Pancreas (tissue), 10 donors: ENCODE results near the gene XCR1. TPM values are rescaled to one million over a fixed set of nuclear protein-coding genes. Genes with fewer than 3 reads are reported as not detected.
"Not testable (repeated sequence)": the region's sequence is repeated elsewhere in the genome, so short reads cannot be mapped to it uniquely, and the experiment has no call there.

Experiments used
- ATAC-seq, 4 donors: fragments of 200-7000 bp; cut with Tn5 transposase; one replicate each; pipeline versions ENCODE4 v1.8.0 to v1.9.1; 2020; ENCODE audit warnings: mild to moderate bottlenecking in 4 of 4, moderate library complexity in 4 of 4
- DNase-seq, 6 donors: peaks; one replicate each; pipeline ENCODE4 v3.0.0-alpha.2; 2020
- FAIRE-seq: peaks from 2 replicates; lab custom pipeline; 2012; peaks lifted over from hg19 to GRCh38; lab: Jason Lieb, UNC
- H3K27ac ChIP-seq, 4 donors: fragments of 200-600 bp; sonication (generic); 1 replicate in 3 of 4; 2 replicates in 1 of 4; pipeline versions ENCODE4 v1.5.0 to v1.8.0; 2020
- H3K27me3 ChIP-seq, 4 donors: fragments of 200-600 bp; one replicate each; pipeline ENCODE4 v1.8.0; 2021
- H3K36me3 ChIP-seq, 3 donors: fragments of 200-600 bp; sonication (generic) in 1 of 3; one replicate each; pipeline versions ENCODE4 v1.5.0 to v1.8.0; 2020 to 2021
- H3K4me1 ChIP-seq, 3 donors: fragments of 200-600 bp; one replicate each; pipeline ENCODE4 v1.8.0; 2021
- H3K4me3 ChIP-seq, 4 donors: fragments of 200-600 bp; sonication (generic) in 2 of 4; one replicate each; pipeline versions ENCODE4 v1.5.0 to v1.8.0; 2020 to 2021
- H3K9me3 ChIP-seq, 4 donors: fragments of 200-600 bp; one replicate each; pipeline ENCODE4 v1.8.0; 2021
- WGBS, 2 donors: extraction: QIAGEN DNeasy Blood & Tissue Kit; methylation state at CpG; one replicate each; pipeline ENCODE4 v1.1.7; 2013; 5-methylcytosine and 5-hydroxymethylcytosine counted together
- intact Hi-C, 3 donors: fragments of 100-400 bp; cut with DNase I; formaldehyde crosslinking; loops; one replicate each; pipeline versions ENCODE4 v1.11.1 to v1.14.2; 2022
- polyA plus RNA-seq, 2 donors: library from polyadenylated mRNA; stranded (reverse); fragments of 200-250 nt; gene quantifications; one replicate each; pipeline ENCODE4 v1.2.3, GENCODE V29; 2013
- total RNA-seq, 6 donors: library from RNA; stranded (reverse); fragmentation: NEBNext Ultra II Directional in 4 of 6; extraction: Animal tissue kit (Norgen Biotek cat#: 25700) in 4 of 6; gene quantifications; one replicate each; pipeline versions ENCODE4 v1.2.1 to v1.2.4, GENCODE V29; 2021 to 2023
- TF ChIP-seq, protein P1 (sequence below), 4 donors: fragments of 200-600 bp; sonication (generic) in 3 of 4; IDR thresholded peaks; one replicate each; pipeline versions ENCODE4 v1.5.0 to v1.8.0; 2021; ENCODE audit warnings: antibody characterized with exemption in 4 of 4
- donor health status: healthy with polysubstance abuse.
- donor health status: DM: no; HTN: no; CAD: no; lungs with moderate emphysema.
- donor health status: DM: no; HTN: no; CAD: no.
- donor health status: control.
- donor health status: control.
- donor health status: Bipolar disorder and iron deficiency.
- donor health status: DM: yes; HTN: yes; CAD: no.
- donor health status: DM: no; HTN: no; CAD: no.
- donor health status: DM: no; HTN: no; CAD: no.
- donor health status: DM: yes; HTN: yes; CAD: no.

XCR1 gene
- total and polyA plus RNA-seq, 8 donors, result 0.04 to 0.31 (median 0.20) TPM; not detected in 4

DNA sequence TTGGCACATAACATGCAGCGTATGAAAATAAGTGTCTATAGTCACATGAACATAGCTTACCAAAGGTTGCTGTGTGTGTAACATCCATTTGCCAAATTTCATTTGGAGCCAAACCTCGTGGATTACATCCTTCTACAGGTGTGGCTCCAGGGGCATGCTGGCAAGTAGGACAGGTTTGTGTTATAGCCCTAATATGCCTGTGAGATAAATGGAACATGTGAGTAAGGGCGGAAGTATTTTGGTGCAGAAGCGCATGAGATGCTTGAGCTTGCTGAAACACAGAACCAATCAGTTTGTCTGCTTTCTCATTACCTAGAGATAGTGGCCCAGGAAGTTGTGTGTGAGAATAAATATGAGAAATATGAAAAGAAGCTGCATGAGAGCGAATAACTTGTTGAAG, 21.8 kb upstream of the XCR1 start:
- no peak for FAIRE-seq

DNA sequence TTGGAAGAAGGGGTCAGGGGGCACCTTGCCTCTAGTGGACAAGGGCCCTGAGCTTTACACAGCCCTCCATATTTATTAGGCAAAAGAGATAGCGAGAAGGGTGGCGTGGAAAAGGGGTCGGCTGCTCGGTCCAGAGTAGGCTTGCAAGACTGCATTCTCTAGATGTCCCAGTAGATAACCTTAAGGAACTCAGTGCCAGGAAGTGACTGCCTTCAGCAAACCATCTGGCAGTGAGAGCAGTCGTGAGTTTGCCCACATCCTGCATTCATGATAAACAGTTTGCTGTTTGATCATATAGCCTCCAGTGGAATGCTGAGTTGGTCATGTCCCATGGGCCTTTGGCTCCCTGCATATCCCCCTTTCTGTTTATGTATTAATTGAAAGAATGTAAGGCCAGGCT, 18.9 kb upstream of the XCR1 start:
- intact Hi-C loops, H3K36me3 ChIP-seq, ATAC-seq: not testable (repeated sequence)

More for the DNA sequence above, 21.8 kb upstream of the XCR1 start:
- Histone ChIP-seq H3K4me3 (no peak overlapping the region), H3K9me3 (no peaks in the 10 kb centered on the region), H3K4me1 (no peaks in the 10 kb centered on the region), H3K36me3 (no peaks in the 10 kb centered on the region), H3K27me3 (no peaks in the 10 kb centered on the region), H3K27ac (no peak overlapping the region)
- ATAC-seq, result no peak
- intact Hi-C loops, result no loop called here
- TF ChIP-seq, protein P1, sequence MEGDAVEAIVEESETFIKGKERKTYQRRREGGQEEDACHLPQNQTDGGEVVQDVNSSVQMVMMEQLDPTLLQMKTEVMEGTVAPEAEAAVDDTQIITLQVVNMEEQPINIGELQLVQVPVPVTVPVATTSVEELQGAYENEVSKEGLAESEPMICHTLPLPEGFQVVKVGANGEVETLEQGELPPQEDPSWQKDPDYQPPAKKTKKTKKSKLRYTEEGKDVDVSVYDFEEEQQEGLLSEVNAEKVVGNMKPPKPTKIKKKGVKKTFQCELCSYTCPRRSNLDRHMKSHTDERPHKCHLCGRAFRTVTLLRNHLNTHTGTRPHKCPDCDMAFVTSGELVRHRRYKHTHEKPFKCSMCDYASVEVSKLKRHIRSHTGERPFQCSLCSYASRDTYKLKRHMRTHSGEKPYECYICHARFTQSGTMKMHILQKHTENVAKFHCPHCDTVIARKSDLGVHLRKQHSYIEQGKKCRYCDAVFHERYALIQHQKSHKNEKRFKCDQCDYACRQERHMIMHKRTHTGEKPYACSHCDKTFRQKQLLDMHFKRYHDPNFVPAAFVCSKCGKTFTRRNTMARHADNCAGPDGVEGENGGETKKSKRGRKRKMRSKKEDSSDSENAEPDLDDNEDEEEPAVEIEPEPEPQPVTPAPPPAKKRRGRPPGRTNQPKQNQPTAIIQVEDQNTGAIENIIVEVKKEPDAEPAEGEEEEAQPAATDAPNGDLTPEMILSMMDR (IDR thresholded peaks at IDR 0.05), result no peak
- no peak for DNase-seq
- WGBS, 2 donors, result 77 to 80% methylated on average over 5 of the region's 5 CpGs

DNA sequence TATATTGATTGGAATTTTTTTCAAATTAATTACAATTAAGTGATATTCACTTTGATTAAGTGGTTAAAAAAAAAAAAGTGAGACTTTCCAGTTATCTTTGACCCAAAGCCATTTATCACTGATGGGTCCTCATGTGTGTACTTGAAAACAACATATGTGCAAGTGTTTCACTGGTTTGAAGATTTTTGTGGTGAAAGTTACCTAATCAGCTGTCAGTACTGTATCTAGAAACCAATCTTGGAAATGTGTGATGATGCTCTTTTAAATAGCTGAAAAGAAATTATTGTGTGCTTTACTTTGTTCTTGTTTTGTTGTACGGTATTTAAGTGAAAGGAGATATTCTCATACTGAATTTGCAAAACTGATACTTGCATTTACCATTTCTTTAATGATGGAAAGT, 11.6 kb upstream of the XCR1 start:
- no peaks in the 10 kb centered on the region for H3K27me3 ChIP-seq
- H3K36me3 ChIP-seq, result no peaks in the 10 kb centered on the region
- H3K4me1 ChIP-seq, result no peaks in the 10 kb centered on the region
- no peak overlapping the region for H3K4me3 ChIP-seq
- no peaks in the 10 kb centered on the region for H3K9me3 ChIP-seq
- H3K27ac ChIP-seq, result no peak overlapping the region
- TF ChIP-seq, protein P1 (IDR thresholded peaks at IDR 0.05), result no peak
- intact Hi-C loops, result no loop called here
- no peak for ATAC-seq
- WGBS, 2 donors, result 93 to 98% methylated on average over 1 of the region's 1 CpG
- DNase-seq, result no peak
- no peak for FAIRE-seq

More for the DNA sequence above, 18.9 kb upstream of the XCR1 start:
- not testable (repeated sequence) for H3K27ac ChIP-seq, H3K4me1 ChIP-seq, H3K9me3 ChIP-seq, H3K4me3 ChIP-seq, DNase-seq, FAIRE-seq, H3K27me3 ChIP-seq
- WGBS, 2 donors, result 71 to 82% methylated on average over 5 of the region's 5 CpGs

DNA sequence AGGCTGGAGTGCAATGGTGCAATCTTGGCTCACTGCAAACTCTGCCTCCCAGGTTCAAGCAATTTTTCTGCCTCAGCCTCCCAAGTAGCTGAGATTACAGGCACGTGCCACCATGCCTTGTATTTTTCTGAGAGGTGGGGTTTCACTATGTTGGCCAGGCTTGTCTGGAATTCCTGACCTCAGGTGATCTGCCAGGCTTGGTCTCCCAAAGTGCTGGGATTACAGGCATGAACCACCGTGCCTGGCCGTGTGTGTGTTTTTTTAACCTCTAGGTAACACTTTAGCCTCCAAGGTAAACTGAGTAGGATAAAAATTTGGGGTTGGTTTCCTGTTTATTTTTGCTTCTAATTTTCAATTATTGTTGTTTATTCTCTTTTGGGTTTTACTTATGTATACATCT, 10.8 kb upstream of the XCR1 start:
- H3K4me3 ChIP-seq, DNase-seq, intact Hi-C loops, H3K27ac ChIP-seq, H3K36me3 ChIP-seq, H3K9me3 ChIP-seq, H3K27me3 ChIP-seq, ATAC-seq, FAIRE-seq, H3K4me1 ChIP-seq: not testable (repeated sequence)
- WGBS, 2 donors, result 80 to 87% methylated on average over 3 of the region's 3 CpGs

DNA sequence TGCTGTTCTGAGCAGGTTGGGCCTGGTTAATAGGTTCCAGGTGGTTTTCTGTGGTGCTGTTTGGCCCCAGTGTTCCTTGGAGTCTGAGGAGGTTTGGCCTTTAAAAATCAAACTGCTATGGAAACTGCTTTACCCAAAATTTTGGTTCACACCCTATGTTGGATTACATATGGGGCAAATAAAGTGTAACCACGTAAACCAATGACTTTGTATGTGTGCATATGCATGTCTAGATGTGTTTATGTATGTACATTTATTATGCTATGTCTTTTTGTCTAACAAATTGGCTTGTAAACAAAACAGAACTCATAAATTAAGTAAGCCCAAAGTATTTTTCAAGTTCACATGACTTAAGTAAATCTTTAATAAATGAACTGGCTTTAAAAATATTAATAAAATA, 8.9 kb upstream of the XCR1 start:
- intact Hi-C loops, result no loop called here
- DNase-seq (no peak), FAIRE-seq (no peak), ATAC-seq (no peak)
- no peaks in the 10 kb centered on the region for H3K9me3 ChIP-seq
- TF ChIP-seq, protein P1 (IDR thresholded peaks at IDR 0.05), result no peak
- no peaks in the 10 kb centered on the region for H3K36me3 ChIP-seq
- 82 to 85% methylated on average over 1 of the region's 1 CpG for WGBS, 2 donors
- no peaks in the 10 kb centered on the region for H3K4me1 ChIP-seq
- H3K27me3 ChIP-seq, result no peaks in the 10 kb centered on the region
- no peak overlapping the region for H3K4me3 ChIP-seq
- no peak overlapping the region for H3K27ac ChIP-seq

DNA sequence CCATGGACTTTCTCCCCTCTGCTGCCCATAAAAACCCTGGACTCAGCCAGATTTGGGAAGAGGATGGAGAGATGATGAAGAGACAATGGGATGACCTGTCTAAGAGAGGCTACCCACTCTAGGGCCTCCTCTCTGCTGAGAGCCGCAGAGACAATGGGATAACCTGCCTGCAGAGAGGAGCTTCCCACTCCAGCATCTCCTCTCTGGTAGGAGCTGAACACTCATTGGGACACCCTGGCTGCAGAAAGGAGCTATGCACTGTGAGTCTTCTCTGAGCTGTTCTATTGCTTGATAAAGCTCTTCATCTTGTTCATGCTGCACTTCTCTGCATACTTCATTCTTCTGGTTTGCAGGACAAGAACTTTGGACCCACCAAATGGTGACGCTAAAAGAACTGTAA, 4.5 kb upstream of the XCR1 start:
- 93 to 95% methylated on average over 2 of the region's 2 CpGs for WGBS, 2 donors
- H3K4me1 ChIP-seq, result no peaks in the 10 kb centered on the region
- FAIRE-seq (no peak), DNase-seq (no peak), ATAC-seq (no peak)
- no peaks in the 10 kb centered on the region for H3K27me3 ChIP-seq
- no peak overlapping the region for H3K4me3 ChIP-seq
- no peak overlapping the region for H3K27ac ChIP-seq
- TF ChIP-seq, protein P1 (IDR thresholded peaks at IDR 0.05), result no peak
- intact Hi-C loops, result no loop called here
- no peaks in the 10 kb centered on the region for H3K36me3 ChIP-seq
- H3K9me3 ChIP-seq, result no peaks in the 10 kb centered on the region
